GM21360 (cell line): Measurements from ENCODE around the gene CHN2.

Experiments used
- ATAC-seq: cut with Tn5 transposase; IDR thresholded peaks from one replicate; pipeline ENCODE4 v1.9.1; 2021; ENCODE audit warnings: mild to moderate bottlenecking, moderate library complexity; ENCODE audit not compliant: unreplicated experiment

The CHN2 gene

DNA sequence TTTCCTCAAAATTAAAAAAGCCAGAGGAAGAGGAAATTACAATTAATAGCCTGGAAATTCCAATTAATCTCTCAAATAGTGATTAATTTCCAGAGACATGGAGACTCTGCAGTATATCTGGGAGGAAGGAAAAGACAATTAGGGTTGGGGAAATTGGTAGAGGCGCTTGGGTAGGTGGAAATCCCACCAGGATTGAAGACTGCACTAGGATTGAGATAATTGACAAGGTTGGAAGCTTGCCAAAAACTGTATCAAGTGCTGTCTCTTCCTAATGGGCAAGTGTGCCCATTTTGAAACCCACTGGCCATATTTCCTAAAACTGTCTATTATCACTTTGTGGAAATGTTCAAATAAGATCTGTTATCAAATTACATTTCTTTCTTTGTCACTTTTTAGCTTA, 21.6 kb downstream of the CHN2 start:
- ATAC-seq, result no peak

DNA sequence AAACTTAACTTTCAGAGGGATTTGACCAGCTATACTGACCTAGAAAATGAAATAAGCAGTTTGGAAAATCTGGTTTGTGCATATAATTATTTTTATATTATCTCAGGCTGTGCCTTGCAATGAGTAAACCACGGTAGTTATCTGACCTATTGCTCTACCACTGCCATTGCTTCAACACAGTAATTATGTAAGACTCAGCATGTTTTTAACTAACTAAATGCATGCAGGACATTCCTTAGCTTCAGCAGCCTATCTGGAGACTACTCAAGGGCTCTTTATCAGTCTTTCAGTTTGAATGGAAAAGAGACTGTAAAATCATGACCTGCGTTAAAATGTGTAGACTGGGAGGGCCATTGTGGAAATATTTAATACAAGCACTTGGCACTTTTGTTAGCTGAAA, 22.5 kb downstream of the CHN2 start:
- no peak for ATAC-seq

DNA sequence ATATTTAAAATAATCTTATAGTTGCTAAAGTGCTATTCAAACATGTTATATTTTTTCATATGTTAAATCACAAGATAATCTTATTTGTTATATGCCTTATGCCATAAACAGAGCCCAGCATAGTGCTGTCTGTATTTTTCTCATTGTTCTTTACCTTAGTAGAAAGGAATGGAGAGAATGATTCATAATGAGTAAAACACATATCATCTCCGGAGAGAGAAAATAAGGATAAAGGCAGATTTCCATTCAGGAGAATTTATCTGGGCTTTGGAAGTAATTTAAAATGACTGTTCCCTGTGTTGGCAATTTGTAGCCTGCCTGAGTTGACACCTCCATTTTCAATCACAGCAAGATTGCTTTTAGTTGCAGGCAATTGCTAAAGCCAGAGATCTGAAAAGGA, 30.2 kb downstream of the CHN2 start:
- ATAC-seq, result no peak

DNA sequence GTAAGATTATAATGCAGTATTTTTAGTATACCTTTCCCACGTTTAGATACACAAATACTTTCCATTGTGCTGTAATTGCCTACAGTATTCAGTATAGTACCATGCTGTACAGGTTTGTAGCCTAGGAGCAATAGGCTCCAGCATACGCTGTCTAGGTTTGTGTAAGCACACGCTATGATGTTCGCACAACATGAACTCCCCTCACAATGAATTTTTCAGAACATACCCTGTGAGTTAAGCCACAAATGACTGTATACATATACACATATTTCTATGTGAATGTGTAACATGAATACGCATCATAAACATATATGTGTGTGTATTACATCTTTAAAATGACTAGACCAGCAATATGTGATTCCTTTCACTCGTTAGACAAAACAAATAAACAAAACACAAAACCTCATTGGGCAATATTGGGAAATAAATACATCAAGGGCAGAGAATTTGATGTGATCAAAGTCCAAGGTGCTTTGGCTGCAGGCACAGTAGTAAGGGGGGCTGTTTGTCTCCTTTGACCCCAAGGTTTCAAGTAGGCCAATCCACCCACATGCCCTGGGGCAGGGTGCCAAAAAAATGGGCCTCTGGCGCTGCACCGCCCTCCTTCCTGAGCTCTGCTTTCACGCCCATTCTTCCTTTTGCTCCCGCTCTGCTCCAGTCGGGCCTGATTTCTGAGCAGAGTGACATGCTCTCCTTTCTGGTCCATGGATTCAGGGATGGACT, 33.9 kb downstream of the CHN2 start:
- ATAC-seq, result no peak

DNA sequence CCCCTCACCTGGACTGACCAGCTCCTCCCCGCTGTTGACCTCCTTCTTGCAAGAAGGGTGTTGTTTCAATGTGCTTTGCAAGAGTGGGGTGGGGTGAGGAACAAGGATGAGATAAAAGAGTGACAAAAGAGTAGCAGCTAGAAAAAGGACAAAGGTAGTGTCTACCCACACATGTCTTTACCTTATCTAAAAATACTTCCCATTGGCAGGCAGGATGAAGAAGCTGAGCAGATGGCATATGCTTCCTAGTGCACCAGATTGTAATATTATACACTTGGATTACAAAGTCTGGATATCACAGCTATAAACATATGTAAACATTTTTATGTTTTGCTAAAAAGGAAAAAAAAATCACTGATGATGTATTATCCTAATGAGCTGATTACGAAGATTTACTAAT, 34.5 kb downstream of the CHN2 start:
- ATAC-seq, result no peak

DNA sequence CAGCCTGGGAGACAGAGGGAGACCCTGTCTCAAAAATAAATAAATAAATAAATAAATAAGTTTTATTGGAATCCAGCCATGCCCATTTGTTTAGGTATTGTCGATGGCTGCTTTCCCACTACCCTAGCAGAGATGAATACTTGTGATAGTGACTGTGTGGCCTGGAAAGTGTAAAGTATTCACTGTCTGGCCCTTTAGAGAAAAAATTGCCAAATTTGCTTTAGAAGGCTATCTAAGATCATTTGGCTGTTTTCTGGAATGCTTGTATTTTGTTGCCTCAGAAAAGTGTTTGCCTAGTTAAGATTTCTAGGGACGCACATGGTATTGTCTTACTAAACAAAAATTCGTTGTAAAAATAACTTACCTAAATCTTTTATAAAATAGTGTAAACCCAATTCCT, 35.4 kb downstream of the CHN2 start:
- no peak for ATAC-seq

DNA sequence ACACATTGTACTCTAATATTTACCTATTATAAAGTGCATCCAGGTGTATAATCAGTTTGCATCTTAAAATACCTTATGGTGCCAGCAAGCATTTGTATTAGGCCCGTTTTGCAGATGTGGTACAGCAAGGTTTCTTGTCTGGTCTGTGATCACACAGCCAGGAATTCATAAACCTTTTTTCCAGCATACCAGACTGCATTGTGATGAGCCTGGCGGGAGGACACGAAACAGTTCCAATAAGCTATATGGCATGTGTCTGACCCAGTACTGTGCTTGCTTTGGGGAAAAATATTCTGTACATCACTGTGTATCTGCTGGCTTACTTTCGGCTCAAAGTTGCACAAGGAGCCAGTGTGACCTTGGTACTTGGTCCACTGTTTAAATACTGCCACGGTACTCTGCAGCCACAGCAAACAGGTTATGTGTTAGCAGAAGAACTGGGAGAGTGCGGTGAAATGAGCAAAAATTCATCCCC, 36.3 kb downstream of the CHN2 start:
- ATAC-seq, result no peak

DNA sequence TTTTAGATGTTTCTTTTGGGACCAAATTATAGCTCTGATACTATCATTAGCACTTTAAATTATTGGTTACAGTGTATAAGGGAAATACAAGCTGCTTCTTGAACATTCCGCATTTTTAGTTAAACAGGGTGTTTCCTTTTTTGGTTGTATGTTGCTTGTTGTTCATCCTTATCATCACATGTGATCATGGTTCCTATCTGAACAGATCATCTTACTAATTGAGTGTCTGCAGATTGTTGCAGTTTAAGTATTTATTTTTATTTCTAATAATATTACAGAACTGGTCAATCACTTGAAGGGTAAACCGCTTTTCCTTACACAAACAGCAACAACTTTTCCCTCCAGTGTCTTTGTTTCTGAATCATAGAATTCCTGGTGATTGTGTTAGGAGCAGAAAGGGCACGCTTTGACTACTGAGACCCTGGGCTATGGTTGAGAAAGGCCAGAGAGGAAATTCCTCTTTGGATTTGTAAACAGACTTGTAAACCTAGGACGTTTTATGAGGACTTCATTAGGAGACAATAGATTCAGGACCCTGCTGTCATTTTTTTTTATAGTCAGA, 37.2 kb downstream of the CHN2 start:
- no peak for ATAC-seq

DNA sequence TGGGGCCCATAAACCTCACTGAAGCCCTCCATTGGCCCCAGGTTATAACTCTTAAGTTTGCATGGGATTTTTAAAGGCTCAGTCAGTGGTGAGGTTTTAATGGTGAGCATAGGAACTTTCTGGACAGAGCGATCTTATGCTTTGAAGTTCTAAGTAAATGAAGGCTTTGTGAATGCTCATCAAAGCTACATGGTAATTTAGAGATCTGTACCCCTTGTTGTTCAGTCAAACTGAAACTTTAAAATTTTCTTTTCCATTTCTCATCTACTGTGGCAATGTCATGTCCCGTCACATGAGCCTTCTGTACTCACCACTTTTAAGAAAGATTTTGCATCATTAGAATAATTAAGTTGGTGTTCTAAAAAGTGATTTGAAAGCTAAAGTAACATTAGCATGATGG, 39.9 kb downstream of the CHN2 start:
- ATAC-seq, result no peak

DNA sequence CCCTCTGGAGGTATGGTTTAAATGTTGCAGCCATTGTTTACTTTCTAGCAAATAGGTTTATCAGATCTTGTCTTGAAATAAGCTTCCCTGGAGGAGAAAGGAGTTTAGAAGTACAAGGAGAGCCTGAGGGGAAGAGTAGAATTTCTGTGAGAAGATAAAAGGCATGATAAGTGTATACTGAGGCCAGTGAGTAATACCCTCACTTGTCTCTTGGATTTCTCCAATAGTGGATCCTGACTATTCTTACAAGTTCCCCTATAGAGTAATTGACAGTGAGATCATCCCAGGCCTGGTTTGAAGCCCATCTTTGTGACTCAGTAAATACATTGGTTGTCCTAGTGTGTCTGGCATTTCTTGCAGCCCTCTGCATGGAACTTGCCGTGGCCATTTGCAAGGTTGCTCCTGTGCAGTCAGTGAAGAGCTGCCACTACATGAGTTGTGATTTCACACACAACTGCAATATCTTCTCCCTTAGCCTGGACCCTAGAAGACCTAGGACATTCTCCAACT, 41.6 kb downstream of the CHN2 start:
- no peak for ATAC-seq

DNA sequence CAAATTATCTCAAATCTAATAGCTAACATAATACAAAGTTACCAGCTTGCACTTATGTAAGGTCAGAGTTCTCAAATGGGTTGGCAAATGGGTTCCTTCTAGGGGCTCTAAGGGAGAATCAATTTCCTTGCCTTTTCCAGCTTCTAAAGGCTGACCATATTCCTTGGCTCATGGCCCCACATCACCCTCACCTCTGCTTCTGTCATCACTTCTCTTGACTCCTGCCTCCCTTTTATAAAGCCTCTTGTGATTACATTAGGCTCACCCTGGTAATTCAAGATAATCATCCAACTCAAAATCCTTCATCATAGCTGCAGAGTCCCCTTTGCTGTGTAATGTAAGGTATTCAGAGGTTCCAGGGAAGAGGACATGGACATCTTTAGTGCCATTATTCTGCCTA, 42.1 kb downstream of the CHN2 start:
- ATAC-seq, result no peak

DNA sequence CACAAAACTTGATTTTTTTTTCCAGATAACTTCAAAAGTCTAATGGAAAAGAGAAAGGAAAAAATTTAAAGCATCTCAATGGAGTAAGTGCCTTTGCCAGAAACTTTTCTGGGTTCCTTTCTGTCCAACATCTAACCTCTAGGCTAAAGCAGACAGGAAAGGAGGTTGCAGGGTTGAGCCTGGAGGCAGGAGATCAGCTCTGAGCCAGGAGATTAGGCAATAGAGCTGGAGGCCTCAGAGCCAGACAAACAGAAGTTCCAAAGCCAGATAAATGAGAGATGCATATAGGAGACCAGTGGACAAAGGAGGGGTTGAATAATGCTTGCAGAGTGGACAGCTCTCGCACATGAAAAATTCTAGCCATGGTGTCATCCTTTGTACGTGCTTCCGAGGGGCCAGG, 42.9 kb downstream of the CHN2 start:
- ATAC-seq, result no peak

DNA sequence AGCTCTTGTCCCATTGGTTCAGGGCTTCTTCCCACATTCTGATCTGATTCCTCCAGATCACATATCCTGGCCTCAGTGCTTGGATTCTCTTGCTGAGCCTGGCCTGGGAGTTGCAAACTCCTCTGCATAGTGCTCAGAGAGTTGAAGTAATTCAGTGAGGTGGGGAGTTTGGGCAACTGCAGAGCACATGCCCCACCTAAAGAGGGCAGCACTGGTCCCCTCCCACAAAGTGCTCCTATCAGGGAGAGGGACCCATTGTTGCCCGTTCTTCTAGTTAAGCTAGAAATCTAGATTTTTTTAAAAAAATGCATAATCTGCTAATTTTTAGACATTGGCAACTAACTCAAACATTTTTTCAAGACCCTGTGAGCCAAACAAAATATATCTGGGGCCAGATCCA, 45.1 kb downstream of the CHN2 start:
- ATAC-seq, result no peak

DNA sequence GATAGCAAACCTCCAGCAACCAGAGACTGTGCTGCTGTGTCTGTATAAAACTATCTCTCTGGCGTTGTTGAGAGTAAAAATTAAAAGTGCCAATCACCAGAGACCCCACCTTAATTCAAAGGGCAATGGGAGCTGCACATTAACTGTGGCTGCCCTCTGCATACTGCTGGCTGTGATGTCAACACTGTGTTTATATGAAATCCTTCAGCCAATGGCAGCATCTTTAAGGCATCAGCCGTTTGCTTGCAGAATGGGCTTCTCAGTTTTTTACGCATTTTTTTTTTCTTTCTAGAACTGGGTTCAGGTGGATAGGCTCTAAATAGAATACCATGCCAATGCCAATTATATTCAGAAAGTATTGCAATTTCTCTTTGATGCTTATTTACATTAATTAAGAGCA, 47.7 kb downstream of the CHN2 start:
- ATAC-seq, result no peak

DNA sequence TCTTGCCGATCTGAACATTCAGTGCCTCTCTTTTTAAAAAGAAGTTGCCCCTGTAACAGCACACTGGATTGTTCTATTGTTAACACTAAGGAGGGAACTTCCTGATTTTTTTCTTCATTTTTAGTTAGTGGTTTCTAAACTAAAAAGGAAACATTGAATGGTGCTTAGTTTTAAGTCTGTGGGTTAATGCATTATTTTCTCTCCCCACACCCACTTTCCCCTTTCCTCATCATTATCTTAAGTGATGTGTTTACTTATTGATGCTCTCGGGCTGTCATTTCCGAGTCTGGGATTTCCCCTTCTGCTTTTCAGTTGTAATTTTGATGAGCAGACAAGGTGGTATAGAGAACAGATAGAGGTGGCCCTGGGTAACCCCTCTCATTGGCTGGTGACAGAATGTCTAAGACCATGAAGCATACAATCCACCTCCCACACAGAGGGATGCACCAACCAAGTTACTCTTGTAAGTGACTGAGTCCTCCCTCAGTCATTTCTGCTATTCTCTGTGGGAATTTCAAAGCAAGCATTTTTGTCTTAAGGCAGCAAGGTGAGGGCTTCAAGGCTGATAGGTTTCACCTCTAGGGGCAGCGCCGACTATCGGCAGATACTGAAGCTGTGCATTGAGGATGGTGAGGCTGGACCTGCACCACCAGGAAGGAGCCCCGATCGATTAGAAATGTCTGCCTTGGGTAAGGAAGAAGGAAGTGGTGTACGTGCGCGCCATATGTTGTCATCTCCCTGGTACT, 49.5 kb downstream of the CHN2 start:
- ATAC-seq, result peak; percentile 63

DNA sequence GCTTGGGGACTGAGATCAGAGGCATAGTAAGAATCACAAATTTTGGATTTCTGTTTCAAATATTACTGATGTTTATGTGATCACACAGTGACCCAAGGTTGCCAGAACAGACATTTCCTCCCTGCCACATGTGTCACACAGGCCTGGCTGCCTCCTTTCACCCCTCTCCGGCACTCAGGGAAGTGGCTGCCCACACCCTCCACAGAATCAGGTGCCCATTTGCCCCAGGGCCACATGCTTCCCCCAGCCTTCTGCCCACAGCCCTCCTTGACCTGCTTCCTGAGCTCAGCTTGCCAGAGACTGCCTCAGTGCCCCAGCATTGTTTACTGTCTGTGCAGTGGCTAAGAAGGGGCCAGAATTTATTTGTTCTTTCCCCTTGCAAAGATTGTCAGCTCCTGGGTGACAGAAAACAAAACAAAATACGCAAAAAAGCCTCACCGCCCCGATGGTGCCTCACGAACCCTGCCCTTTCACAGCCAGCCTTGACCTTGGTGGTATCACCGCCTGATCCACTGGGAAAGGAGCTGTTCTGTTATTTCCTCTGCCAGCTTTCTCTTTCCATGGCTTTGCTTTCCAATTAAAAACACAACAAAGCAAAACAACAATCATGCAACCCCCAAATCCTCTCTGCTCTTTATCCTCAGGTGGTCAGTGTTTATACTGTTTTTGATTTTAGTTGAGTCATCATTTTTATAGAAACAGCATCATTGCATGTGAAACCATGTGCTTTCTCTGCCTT, 52.8 kb downstream of the CHN2 start:
- ATAC-seq, result no peak

DNA sequence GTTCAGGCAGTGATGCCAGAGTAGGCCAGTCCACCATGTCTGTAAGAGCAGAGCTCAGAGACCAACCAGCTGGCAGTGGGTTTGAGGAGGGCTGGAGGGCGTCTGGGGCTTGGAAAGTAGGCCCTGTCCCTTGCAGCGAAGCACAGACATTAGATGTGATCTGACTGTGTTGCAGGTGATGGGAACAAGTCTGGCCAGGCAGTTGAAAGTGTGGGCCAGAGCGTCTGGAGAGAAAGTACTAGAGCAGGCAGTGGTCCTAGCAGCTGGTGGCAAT, 53.3 kb downstream of the CHN2 start:
- no peak for ATAC-seq

DNA sequence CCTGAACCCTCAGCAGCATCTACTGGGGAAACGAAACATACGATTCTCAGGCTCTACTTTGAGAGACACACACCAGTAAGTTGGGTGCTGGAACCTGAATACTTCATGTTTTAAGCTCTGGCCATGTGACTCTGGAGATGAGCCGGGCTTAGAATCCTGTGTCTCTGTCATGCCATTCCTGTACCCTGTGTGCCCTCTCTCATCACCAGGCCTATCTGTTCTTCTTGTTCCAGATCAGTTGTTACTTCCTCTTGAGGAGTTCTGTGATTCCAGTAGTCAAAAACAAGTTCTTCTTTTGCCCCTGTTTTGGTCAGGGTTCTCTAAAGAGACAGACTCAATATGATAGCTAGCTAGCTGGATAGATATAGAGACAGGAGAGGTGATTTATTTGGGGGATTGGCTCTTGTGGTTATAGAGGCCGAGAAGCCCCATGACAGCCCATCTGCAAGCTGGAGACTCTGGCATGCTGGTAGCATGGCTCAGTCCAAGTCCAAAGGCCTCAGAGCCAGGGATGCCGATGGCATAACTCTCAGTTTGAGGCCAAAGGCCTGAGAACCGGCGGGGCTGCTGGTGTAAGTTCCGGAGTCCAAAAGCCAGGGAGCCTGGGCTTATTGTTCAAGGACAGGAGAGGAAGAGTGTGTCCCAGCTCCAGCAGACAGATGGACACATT, 54.3 kb downstream of the CHN2 start:
- ATAC-seq, result no peak

DNA sequence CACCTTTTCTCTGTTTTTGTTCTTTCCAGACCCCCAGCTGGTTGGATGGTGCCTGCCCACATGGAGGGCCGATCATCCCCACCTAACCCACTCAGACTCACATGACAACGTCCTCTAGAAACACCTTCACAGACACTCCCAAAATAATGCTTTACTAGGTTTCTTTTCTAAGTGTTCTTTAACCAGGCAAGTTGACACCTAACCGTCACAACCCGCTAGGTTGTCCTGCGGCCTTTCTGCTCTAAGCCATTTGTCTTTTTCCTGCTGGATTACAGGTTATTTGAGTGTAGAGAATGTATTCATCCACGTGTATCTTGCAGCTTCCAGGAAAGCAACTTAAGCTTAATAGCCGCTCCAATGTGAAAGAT, 54.8 kb downstream of the CHN2 start:
- ATAC-seq, result no peak

DNA sequence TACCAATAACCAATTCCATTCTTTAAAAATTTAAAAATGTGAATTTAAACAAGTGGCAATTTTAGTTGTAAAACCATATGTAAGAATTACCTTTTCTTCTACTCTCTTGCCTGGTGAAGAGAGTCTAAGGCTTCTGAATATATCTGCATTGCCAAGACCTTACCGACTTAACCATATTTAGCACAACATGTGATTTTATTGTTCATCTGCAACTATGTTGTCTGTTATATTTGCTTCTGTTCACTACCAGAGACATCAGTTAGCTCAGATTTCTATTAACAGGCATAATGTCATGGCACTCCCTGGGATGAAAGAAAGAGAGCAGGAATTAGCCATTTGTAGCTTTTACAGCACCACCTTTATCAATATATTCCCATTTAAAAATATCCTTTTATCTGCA, 55.3 kb downstream of the CHN2 start:
- ATAC-seq, result no peak

DNA sequence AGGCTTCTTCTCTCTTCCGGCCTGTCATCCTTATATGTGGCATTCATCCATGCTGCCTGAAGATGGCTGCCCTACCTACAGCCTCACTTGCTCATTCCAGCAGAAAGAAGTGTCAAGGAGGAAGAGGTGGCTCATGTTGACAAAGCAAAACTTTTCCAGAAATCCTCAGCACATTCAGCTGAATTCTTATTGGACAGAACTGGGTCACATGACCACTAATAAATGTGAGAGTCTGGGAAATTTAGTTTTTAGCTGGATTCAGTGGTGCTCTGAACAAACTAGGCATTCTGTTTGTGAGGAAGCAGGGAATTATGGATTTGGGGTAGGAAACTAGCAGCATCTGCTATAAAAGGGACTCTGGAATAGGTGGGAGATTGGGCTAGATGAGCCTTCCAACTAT, 58.6 kb downstream of the CHN2 start:
- ATAC-seq, result no peak
